ENCODE data around the gene MINDY4.

MINDY4 gene

GRCh38 chr7:30928254-30928872 lies 157.1 kb downstream of the MINDY4 start:
- H3K4me3 ChIP-seq (ENCODE audit: low read length): no peak overlapping the region
- no peak for DNase-seq (ENCODE audit: low read depth, low spot score)

GRCh38 chr7:30929686-30930085 lies 158.5 kb downstream of the MINDY4 start:
- no peak overlapping the region for H3K4me3 ChIP-seq (ENCODE audit: low read length)
- DNase-seq (ENCODE audit: low read depth, low spot score): no peak

- DNase-seq (ENCODE audit: low read depth, low spot score): no peak
- no peak overlapping the region for H3K4me3 ChIP-seq (ENCODE audit: low read length)
Observed at GRCh38 chr7:30930621-30931020, 159.4 kb downstream of the MINDY4 start.

GRCh38 chr7:30931161-30931928 lies 160.1 kb downstream of the MINDY4 start:
- DNase-seq (ENCODE audit: low read depth, low spot score): no peak
- no peak overlapping the region for H3K4me3 ChIP-seq (ENCODE audit: low read length)

- DNase-seq (ENCODE audit: low read depth, low spot score): no peak
- no peak overlapping the region for H3K4me3 ChIP-seq (ENCODE audit: low read length)
Observed at GRCh38 chr7:30931929-30932540, 160.8 kb downstream of the MINDY4 start.

- no peak for DNase-seq (ENCODE audit: low read depth, low spot score)
- H3K4me3 ChIP-seq (ENCODE audit: low read length): no peak overlapping the region
Observed at GRCh38 chr7:30932562-30932961, 161.3 kb downstream of the MINDY4 start.

- no peak for DNase-seq (ENCODE audit: low read depth, low spot score)
Observed at GRCh38 chr7:30933124-30933974, 162.1 kb downstream of the MINDY4 start.

GRCh38 chr7:30934225-30934624 lies 163.0 kb downstream of the MINDY4 start:
- DNase-seq (ENCODE audit: low read depth, low spot score): no peak
- no peak overlapping the region for H3K4me3 ChIP-seq (ENCODE audit: low read length)

More at GRCh38 chr7:30933124-30933974, 162.1 kb downstream of the MINDY4 start:
- no peak overlapping the region for H3K4me3 ChIP-seq (ENCODE audit: low read length)

GRCh38 chr7:30934732-30935568 lies 163.7 kb downstream of the MINDY4 start:
- no peak for DNase-seq (ENCODE audit: low read depth, low spot score)
- H3K4me3 ChIP-seq (ENCODE audit: low read length): no peak overlapping the region

- H3K4me3 ChIP-seq (ENCODE audit: low read length): no peak overlapping the region
- no peak for DNase-seq (ENCODE audit: low read depth, low spot score)
Observed at GRCh38 chr7:30935569-30935877, 164.3 kb downstream of the MINDY4 start.

- no peak overlapping the region for H3K4me3 ChIP-seq (ENCODE audit: low read length)
- DNase-seq (ENCODE audit: low read depth, low spot score): no peak
Observed at GRCh38 chr7:30936650-30937245, 165.5 kb downstream of the MINDY4 start.

GRCh38 chr7:30937416-30937815 lies 166.2 kb downstream of the MINDY4 start:
- DNase-seq (ENCODE audit: low read depth, low spot score): no peak
- H3K4me3 ChIP-seq (ENCODE audit: low read length): no peak overlapping the region

GRCh38 chr7:30938435-30939316 lies 167.5 kb downstream of the MINDY4 start:
- H3K4me3 ChIP-seq (ENCODE audit: low read length): no peak overlapping the region
- DNase-seq (ENCODE audit: low read depth, low spot score): peak; percentile 44

- DNase-seq (ENCODE audit: low read depth, low spot score): no peak
- H3K4me3 ChIP-seq (ENCODE audit: low read length): no peak overlapping the region
Observed at GRCh38 chr7:30941582-30942323, 170.5 kb downstream of the MINDY4 start.
